K562 (cell line): ENCODE results near the gene NAPA. TPM values are rescaled to one million over a fixed set of nuclear protein-coding genes. Genes with fewer than 3 reads are reported as not detected.

ENCODE experiments used
- CTBP1 ChIP-seq: fragments of 450-650 bp; IDR thresholded peaks from 2 replicates; pipeline ENCODE4 v1.6.1; 2016; ENCODE audit warnings: borderline replicate concordance
- EP300 ChIP-seq: IDR thresholded peaks from 2 replicates; pipeline ENCODE4 v1.6.1; 2012; ENCODE audit warnings: low read length, improper control_type of control experiment
- KLF13 ChIP-seq: fragments of 450-650 bp; IDR thresholded peaks from 2 replicates; pipeline ENCODE4 v1.6.1; 2016; ENCODE audit warnings: missing genetic modification characterization, low read depth, mild to moderate bottlenecking, missing compliant biosample characterization, moderate library complexity, borderline replicate concordance
- L3MBTL2 ChIP-seq: fragments of 450-650 bp; IDR thresholded peaks from 2 replicates; pipeline ENCODE4 v1.6.1; 2016; ENCODE audit warnings: mild to moderate bottlenecking, moderate library complexity
- MEF2A ChIP-seq: IDR thresholded peaks from 2 replicates; pipeline ENCODE4 v1.6.1; 2011; ENCODE audit warnings: low read depth, mild to moderate bottlenecking, low read length, moderate library complexity; ENCODE audit not compliant: control insufficient read depth
- MGA ChIP-seq: fragments of 450-650 bp; IDR thresholded peaks from 2 replicates; pipeline ENCODE4 v1.6.1; 2016; ENCODE audit warnings: mild to moderate bottlenecking, moderate library complexity
- NFIC ChIP-seq: fragments of 450-650 bp; IDR thresholded peaks from 2 replicates; pipeline ENCODE4 v1.6.1; 2017; ENCODE audit warnings: mild to moderate bottlenecking, inconsistent platforms
- POLR2G ChIP-seq: fragments of 200-400 bp; formaldehyde crosslinking; IDR thresholded peaks from 2 replicates; pipeline ENCODE4 v1.6.1; 2017; ENCODE audit warnings: low read depth, mild to moderate bottlenecking, antibody characterized with exemption, low read length, moderate library complexity
- polyA plus RNA-seq, 8 experiments: library from polyadenylated mRNA; depleted of rRNA in 4 of 8; stranded (reverse) in 5 of 8; unstranded in 3 of 8; fragments of >200 nt; fragmentation: Nextera tagmentation in 2 of 8; fragmentation: Illumina TruSeq in 1 of 8; extraction: Ambion mirVana in 2 of 8; extraction: Trizol in 1 of 8; gene quantifications; 2 replicates each; pipeline versions ENCODE4 v1.2.1 to v1.2.3, GENCODE V29; 2011 to 2014; ENCODE audit warnings: inconsistent platforms in 1 of 8, missing spikeins in 1 of 8
- total RNA-seq, 7 experiments: library from RNA; depleted of rRNA in 6 of 7; stranded (reverse); fragments of >200 nt in 6 of 7; fragmentation: Illumina TruSeq in 2 of 7; extraction: Trizol in 2 of 7; gene quantifications; 2 replicates each; pipeline versions ENCODE4 v1.2.1 to v1.2.3, GENCODE V29; 2011 to 2021; ENCODE audit warnings: low replicate concordance in 1 of 7
- TF ChIP-seq, protein P1 (sequence below): sonication (generic); formaldehyde crosslinking; IDR thresholded peaks from 2 replicates; pipeline ENCODE4 v1.8.1; 2023; ENCODE audit warnings: mild to moderate bottlenecking, missing genetic modification reagents
- TF ChIP-seq, protein P2 (sequence below): sonication (generic); formaldehyde crosslinking; IDR thresholded peaks from 2 replicates; pipeline ENCODE4 v1.8.0; 2022; ENCODE audit warnings: missing genetic modification reagents, mild to moderate bottlenecking, borderline replicate concordance

NAPA gene
- total and polyA plus RNA-seq, 9 of the 15 experiments (the other 6 are each of a cell fraction or from before 2014, with no cell fraction given), result 5.4 to 98.6 (median 77.5) TPM

- TF ChIP-seq CTBP1 (peak; percentile 80), L3MBTL2 (peak; percentile 100), MEF2A (no peak), KLF13 (tag) (peak; percentile 10; the same call in 1 of the 2 replicates), POLR2G (peak; percentile 39), EP300 (no peak), NFIC (peak; percentile 38), MGA (peak; percentile 94)
- TF ChIP-seq, protein P1, sequence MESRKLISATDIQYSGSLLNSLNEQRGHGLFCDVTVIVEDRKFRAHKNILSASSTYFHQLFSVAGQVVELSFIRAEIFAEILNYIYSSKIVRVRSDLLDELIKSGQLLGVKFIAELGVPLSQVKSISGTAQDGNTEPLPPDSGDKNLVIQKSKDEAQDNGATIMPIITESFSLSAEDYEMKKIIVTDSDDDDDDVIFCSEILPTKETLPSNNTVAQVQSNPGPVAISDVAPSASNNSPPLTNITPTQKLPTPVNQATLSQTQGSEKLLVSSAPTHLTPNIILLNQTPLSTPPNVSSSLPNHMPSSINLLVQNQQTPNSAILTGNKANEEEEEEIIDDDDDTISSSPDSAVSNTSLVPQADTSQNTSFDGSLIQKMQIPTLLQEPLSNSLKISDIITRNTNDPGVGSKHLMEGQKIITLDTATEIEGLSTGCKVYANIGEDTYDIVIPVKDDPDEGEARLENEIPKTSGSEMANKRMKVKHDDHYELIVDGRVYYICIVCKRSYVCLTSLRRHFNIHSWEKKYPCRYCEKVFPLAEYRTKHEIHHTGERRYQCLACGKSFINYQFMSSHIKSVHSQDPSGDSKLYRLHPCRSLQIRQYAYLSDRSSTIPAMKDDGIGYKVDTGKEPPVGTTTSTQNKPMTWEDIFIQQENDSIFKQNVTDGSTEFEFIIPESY, result peak; percentile 82
- TF ChIP-seq, protein P2, sequence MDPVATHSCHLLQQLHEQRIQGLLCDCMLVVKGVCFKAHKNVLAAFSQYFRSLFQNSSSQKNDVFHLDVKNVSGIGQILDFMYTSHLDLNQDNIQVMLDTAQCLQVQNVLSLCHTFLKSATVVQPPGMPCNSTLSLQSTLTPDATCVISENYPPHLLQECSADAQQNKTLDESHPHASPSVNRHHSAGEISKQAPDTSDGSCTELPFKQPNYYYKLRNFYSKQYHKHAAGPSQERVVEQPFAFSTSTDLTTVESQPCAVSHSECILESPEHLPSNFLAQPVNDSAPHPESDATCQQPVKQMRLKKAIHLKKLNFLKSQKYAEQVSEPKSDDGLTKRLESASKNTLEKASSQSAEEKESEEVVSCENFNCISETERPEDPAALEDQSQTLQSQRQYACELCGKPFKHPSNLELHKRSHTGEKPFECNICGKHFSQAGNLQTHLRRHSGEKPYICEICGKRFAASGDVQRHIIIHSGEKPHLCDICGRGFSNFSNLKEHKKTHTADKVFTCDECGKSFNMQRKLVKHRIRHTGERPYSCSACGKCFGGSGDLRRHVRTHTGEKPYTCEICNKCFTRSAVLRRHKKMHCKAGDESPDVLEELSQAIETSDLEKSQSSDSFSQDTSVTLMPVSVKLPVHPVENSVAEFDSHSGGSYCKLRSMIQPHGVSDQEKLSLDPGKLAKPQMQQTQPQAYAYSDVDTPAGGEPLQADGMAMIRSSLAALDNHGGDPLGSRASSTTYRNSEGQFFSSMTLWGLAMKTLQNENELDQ, result no peak
Observed at GRCh38 chr19:47447470-47448359, 67.1 kb downstream of the NAPA start (continued).
